Fibroblast of villous mesenchyme (primary cell): ENCODE measurements around the gene IFI27. TPM values are rescaled to one million over a fixed set of nuclear protein-coding genes. Genes with fewer than 3 reads are reported as not detected.

Source experiments
- DNase-seq: peaks from one replicate; pipeline ENCODE4 v3.0.0-alpha.2; 2010; ENCODE audit warnings: low read depth
- H3K4me3 ChIP-seq: 2 replicates; pipeline ENCODE4 v1.5.1; 2011; ENCODE audit warnings: low read depth, mild to moderate bottlenecking, low read length
- total RNA-seq: library from RNA; depleted of rRNA; stranded (reverse); fragments of >200 nt; gene quantifications from 2 replicates; pipeline ENCODE4 v1.2.3, GENCODE V29; 2012
- TF ChIP-seq, protein P1 (sequence below): IDR thresholded peaks from 2 replicates; pipeline ENCODE4 v1.5.1; 2012; ENCODE audit warnings: low read depth, mild to moderate bottlenecking, low read length; ENCODE audit not compliant: insufficient read depth

The IFI27 gene
- total RNA-seq, 1 donor = 51.4 TPM

DNA sequence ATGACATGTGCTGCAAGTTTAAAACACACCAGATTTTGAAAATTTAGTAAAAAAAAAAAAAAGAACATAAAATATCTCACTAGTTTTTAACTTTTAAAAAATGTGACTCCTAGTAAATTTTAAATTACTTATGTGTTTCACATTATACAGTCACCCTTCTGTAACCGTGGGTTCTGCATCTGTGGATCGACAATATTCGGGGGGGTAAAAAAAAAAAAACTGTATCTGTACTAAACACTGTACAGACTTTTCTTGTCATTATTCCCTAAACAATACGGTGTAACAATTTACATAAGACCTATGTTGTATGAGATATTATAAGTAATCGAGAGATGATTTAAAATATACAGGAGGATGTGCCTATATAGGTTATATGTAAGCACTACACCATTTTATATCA lies 32.7 kb upstream of the IFI27 start:
- TF ChIP-seq, protein P1, sequence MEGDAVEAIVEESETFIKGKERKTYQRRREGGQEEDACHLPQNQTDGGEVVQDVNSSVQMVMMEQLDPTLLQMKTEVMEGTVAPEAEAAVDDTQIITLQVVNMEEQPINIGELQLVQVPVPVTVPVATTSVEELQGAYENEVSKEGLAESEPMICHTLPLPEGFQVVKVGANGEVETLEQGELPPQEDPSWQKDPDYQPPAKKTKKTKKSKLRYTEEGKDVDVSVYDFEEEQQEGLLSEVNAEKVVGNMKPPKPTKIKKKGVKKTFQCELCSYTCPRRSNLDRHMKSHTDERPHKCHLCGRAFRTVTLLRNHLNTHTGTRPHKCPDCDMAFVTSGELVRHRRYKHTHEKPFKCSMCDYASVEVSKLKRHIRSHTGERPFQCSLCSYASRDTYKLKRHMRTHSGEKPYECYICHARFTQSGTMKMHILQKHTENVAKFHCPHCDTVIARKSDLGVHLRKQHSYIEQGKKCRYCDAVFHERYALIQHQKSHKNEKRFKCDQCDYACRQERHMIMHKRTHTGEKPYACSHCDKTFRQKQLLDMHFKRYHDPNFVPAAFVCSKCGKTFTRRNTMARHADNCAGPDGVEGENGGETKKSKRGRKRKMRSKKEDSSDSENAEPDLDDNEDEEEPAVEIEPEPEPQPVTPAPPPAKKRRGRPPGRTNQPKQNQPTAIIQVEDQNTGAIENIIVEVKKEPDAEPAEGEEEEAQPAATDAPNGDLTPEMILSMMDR = no peak
- no peak for DNase-seq
- H3K4me3 ChIP-seq = peak overlapping the region; percentile 26

DNA sequence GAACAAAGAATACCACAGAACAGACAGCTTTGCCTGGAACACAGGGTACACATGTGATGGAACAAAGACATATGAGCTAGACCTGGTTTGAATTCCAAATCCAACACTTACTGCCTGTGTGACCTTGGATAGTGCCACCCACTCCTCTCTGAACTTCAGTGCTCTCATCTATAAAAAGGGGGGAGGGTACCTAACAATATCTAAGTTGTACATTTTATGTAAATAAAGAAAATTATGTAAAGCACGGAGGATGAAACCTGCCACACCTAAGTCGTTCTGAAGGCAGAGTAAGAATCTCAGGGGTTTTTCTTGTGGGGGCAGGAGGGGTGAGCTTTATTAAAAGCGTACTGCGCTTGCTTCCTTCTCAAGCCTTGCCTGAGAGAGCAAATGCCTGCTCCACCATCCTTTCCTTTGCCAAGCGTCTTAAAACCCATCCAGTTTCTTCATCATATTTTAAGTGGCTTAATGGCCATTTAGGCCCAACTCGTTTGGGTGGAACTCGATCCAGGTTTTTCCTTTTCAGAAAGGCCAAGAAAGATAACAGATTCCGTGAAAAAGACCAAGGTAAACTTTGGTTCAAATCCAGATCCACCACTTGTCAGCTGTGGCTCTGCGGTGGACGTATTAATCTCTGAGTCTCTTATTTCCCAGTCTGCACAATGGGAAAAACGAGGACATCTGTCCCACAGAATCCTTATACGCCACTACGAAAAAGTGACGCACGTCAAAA lies 30.5 kb upstream of the IFI27 start:
- DNase-seq = peak; percentile 59
- H3K4me3 ChIP-seq = peak overlapping the region; percentile 96
- TF ChIP-seq, protein P1 = no peak

DNA sequence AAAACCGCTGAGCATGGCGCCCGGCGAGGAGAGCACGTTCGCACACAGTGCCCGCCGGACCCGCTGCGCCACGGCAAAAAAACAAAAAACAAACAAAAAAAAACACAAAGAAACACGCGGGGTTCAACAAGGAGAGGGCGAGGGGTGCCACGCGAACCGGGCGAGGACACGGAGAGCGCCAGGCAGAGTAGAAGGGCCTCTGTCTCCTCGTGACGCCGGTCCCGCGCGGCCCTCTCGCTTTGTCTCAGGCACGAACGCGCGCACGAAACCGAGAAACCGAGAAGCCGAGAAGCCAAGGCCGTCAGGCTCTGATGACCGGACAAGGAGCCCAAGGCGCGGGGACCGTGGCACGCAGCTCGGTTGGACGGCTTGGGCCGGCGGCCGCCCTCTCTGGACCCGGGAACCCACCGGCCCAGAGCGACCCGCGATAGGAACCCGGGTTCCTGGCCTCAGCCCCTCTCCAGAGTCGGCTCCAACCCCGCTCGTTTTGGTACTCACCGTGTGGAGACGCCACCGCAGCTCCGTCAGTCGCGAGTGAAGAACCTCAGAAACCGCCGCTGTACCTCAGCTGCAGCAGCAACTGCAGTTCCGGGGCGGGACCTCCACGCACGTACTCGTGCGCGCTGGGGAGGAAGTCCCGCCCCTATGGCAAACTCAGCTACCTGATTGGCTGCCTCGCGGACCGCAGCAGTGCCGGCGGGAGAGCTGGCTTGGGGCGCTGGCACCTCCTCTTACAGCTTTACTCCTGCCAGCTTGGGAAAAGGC lies 29.7 kb upstream of the IFI27 start, which contains the start of the genes DDX24 and IFI27L1:
DDX24 (minus strand) TSS at position 582 of the 765 bp plus-strand sequence. CDS start 1,460 bp downstream, outside the sequence.
IFI27L1 (plus strand) TSS at position 690 of the 765 bp plus-strand sequence. CDS start 15,628 bp downstream, outside the sequence.
- H3K4me3 ChIP-seq = peak within 1 kb of the TSS; percentile 96
- DNase-seq = peak; percentile 95
- TF ChIP-seq, protein P1 = no peak

DNA sequence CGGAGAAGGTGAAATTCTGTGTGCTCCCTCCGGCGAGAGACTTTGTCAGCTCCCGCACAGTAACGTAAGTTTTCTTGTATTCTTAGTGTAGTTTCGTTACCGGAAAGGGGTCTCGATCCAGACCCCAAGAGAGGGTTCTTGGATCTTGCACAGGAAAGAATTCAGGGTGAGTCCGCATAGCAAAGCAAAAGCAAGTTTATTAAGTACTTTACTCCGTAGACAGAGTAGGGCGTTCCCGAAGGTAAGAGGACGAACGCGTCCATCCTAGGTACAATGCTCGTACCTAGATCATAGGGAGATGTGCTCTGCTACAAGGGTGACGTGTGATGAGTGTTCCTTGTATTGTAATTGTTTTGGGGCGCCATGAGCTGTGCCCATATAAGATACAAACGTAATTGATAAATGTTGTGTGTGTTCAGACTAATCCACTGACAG lies 29.1 kb upstream of the IFI27 start:
- TF ChIP-seq, protein P1 = no peak
- peak overlapping the region; percentile 96 for H3K4me3 ChIP-seq
- no peak for DNase-seq

DNA sequence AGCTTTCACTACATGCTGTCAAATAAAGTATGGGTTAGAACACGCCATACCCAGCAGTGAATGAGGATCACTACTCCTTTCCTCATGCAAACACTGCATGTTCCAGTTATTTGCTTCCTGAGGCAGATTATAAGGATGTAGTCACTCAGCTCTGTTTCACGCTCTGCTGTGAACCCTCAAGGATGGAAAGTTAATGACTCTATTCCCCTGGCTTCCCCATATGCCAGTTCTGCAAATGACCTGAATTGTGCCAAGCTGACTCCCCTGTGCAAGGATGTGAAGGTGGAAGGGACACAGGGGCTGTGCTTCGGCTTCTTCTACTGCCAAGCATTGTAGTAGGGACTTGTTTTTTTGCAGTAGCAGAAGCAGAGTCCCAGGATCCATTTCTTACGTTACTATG lies 22.6 kb upstream of the IFI27 start:
- no peak for DNase-seq
- H3K4me3 ChIP-seq = no peak overlapping the region
- TF ChIP-seq, protein P1 = no peak

DNA sequence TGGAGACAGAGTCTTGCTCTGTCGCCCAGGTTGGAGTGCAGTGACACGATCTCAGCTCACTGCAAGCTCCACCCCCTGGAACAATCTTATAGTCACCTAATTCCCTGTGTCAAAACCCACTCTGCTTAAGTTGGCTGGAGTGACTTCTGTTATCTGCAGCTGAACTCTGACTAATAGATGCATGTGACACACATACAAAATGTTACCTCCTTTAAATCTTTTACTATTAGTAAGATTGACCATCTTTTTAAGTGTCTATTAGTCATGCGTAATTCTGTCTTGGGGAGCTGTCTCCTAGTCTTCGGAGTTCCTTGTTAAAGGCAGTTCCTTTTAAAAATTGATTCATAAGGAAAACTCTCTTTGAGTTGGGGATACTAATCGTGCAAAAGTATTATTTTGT lies 22.0 kb upstream of the IFI27 start:
- TF ChIP-seq, protein P1 = no peak
- no peak overlapping the region for H3K4me3 ChIP-seq
- peak; percentile 20 for DNase-seq
